GM12873 (cell line): Measurements from ENCODE around the gene ARAP1.

ENCODE experiments used
- TF ChIP-seq, protein P1 (sequence below): IDR thresholded peaks from 2 replicates; pipeline ENCODE4 v1.5.1; 2012; ENCODE audit warnings: low read depth, mild to moderate bottlenecking, moderate library complexity, low read length, control low read depth; ENCODE audit not compliant: insufficient read depth; ENCODE audit errors: missing control alignments

ARAP1 gene

DNA sequence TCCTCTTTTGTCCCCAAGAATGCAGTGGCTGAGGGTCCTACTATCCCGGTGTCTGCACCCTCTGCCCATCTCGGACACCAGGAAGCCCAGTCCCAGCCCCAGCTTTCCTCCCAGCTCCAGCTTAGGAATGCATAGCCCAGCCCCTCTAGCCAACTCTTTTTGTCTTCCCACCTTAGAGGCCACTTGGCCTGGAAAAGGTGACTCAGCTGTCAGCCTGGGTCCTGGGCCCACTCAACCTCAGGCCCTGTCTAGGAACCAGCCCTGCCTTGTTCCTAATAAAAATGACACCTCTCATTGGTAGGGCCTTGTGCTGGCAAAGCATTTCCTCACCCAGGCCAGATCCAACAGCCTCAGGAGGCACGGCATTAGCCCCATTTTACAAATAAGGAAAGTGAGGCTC is 106.2 kb downstream of the ARAP1 start:
- TF ChIP-seq, protein P1, sequence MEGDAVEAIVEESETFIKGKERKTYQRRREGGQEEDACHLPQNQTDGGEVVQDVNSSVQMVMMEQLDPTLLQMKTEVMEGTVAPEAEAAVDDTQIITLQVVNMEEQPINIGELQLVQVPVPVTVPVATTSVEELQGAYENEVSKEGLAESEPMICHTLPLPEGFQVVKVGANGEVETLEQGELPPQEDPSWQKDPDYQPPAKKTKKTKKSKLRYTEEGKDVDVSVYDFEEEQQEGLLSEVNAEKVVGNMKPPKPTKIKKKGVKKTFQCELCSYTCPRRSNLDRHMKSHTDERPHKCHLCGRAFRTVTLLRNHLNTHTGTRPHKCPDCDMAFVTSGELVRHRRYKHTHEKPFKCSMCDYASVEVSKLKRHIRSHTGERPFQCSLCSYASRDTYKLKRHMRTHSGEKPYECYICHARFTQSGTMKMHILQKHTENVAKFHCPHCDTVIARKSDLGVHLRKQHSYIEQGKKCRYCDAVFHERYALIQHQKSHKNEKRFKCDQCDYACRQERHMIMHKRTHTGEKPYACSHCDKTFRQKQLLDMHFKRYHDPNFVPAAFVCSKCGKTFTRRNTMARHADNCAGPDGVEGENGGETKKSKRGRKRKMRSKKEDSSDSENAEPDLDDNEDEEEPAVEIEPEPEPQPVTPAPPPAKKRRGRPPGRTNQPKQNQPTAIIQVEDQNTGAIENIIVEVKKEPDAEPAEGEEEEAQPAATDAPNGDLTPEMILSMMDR, result no peak

DNA sequence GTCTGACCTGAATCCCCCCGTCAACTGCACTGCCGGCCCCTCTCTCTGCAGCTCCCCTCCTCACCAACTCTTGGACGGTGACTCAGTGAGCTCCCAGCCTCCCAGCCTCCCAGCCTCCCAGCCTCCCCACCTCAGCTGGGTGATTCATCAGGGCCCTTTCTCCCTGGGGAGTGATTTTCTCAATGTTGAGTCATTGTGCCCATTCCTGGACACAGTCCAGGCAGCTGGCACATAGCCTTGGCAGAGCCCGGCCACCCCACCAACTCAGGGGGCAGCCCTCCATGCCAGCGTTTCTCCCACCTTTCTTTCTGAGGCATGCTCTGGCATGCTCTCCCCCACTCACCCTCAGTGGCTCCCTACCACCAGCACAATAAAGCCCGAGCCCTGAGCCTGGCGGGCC is 108.7 kb downstream of the ARAP1 start:
- TF ChIP-seq, protein P1, result no peak

DNA sequence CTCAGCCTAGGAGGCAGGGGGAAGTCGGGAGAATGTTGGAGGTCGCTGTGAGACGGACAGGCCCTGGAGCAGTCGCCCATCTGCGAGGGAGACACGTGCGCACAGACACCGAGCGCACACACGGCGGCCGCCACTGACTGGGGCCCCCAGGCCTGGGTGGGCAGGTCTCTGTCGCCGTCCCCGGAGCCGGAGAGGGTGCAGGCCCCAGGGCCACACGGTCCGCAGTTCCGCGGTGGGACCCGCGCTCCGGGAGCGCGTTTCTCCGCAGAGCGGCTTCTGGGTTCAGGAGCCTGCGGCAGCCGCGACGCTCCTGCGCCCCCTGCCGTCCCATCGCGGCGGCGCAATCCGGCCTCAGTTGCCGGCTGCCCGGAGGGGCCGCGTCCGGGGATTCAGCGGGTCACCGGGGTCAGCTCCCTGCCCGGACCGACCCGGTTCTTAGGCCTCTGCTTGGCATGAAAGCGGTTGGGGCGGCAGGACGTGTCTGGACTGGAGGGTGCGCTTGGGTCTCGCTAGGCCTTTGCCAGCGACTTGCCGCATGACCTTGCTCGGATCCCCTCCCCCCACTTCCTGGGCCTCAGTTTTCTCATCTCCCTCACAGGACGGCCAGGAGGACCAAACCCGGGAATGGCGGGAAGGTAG is 109.2 kb downstream of the ARAP1 start:
- TF ChIP-seq, protein P1, result peak; percentile 91

DNA sequence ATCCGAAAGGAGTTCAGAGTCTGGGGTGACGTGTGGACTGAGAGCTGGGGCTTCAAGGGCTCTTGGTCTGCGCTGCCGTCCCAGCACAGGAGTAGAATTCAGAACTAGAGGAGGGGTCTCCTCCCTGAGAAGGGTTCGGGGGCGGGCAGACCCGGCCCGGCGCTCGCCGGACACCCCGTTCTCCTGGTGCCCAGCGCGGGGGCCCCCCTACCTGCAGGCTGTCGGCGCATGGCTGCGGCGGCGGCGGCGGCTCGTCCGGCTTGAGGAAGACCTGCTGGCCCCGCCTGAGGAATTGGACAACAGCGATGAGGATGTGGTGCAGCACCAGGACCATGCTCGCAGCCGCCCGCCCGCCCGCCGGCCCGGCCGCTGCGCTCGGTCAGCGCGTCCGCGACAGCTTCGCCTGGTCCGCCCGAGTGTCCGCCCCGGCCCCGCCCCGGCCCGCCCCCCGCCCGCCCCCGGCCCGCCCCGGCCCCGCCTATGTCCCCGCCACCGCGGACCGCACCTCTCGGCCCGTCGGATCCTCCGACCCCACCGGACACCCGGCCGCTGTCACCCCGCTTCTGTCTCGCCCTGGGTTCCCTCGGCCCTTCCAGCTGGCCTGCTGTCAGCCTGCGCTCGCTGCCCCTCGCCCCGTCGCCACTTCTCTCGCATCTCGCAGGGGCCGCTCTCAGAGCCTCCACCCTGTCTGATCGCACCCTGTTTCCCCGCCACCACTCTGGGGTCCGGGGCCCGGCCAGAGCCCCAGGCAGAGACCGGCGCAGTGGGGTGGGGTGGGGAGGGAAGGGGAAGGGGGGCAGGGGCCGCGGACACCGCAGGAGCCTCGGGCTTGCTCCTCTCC is 109.9 kb downstream of the ARAP1 start:
- TF ChIP-seq, protein P1, result no peak

DNA sequence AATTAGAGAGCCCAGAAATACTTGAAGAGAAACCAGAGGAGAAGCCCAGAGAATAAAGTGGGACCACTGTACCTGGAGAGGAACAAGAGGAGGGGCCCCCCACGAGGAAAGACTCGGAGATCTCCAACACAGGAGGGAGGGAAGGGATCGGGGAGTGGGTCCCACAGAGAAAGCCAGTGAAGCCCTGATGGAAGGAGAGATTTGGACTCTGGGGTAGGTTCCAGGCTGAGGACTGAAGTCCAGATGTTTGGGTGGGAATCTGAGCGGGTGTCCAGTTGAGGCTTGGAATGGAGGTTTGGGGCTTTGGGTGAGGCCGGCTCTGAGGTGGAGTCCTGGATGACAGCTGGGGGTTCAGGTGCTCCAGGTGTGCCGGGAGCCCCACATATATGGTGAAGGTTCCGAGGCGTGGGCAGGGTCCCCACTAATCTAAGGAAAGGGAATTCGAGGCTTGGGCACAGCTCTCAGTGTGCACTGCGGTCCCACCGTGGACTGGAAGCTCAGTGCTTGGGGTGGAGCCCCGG is 110.6 kb downstream of the ARAP1 start:
- TF ChIP-seq, protein P1, result no peak

DNA sequence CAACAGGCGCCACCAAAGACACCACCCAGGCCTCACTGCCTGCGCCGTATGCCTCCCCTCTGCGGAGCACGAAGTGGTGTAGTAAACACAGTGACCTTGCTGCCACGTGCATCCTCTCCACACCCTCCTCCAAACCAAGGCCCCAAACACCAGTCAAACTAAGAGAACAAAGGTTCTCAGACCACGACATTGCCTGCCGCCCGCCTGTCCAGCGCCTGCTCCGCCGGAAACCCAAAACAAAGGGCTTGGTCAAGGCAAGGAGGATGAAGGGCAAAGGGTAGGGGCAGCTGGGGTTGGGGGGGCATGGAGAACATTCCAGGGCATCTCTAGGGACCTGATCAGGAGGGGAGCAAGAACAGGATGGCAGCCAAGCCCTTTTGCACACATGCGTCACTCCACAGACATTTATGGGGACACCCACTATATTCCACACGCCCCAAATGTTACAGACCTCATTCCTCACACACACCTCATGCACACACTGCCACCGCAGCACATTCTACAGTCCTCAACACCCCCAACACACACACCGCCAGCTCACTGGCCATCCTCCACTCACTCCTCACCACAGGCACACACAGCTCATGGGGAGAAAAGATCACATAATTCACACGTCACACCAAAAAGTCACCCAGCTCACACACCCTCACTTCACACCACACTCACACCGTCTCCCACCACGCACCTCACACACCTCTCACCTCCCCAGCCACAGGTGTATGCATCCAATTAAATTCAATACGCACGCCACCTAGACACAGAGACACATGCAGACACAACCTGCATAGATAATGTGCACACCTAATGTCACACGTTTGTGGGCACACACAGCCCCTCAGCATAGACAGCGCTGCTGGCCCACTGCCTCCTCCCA is 112.5 kb downstream of the ARAP1 start:
- TF ChIP-seq, protein P1, result no peak
